SK-N-SH (cell line): Measurements from ENCODE around the gene PDZK1IP1. TPM values are rescaled to one million over a fixed set of nuclear protein-coding genes. Genes with fewer than 3 reads are reported as not detected.

Experiments used
- CTCF ChIA-PET: fragments of 300-600, 350-600 bp; formaldehyde crosslinking; extraction: SDS; loops from one replicate; lab custom pipeline; 2021; lab: Yijun Ruan, JAX
- POLR2A ChIA-PET: fragments of 350-600 bp; sonication (Branson Sonifier 250); formaldehyde crosslinking; extraction: SDS; loops from one replicate; lab custom pipeline; 2020; ENCODE audit warnings: antibody characterized with exemption, inconsistent platforms; lab: Yijun Ruan, JAX
- DNase-seq: peaks from one replicate; pipeline ENCODE4 v3.0.0; 2012
- H2AFZ ChIP-seq: fragments of 200-600 bp; sonication (generic); 2 replicates; pipeline ENCODE4 v1.8.1; 2016; ENCODE audit warnings: antibody characterized with exemption, mild to moderate bottlenecking, low read depth
- H3F3A ChIP-seq: fragments of 200-600 bp; sonication (generic); replicated peaks from 2 replicates; pipeline ENCODE3; 2016; ENCODE audit warnings: antibody characterized with exemption, mild to moderate bottlenecking; ENCODE audit not compliant: insufficient read depth
- H3K27ac ChIP-seq, 2 experiments: fragments of 200-500 bp in 1 of 2; fragments of 200-600 bp in 1 of 2; sonication (Bioruptor generic) in 1 of 2; sonication (generic), shearing (Covaris generic) in 1 of 2; 2 replicates each; pipeline versions ENCODE4 v1.5.1 to v1.6.1; 2014 to 2016; ENCODE audit warnings: low read depth in 2 of 2, inconsistent platforms in 1 of 2, low read length in 1 of 2, mild to moderate bottlenecking in 1 of 2, mixed read lengths in 1 of 2
- H3K27me3 ChIP-seq: fragments of 200-600 bp; sonication (generic), shearing (Covaris generic); 2 replicates; pipeline ENCODE4 v1.6.1; 2016; ENCODE audit warnings: mixed run types; ENCODE audit not compliant: insufficient read depth
- H3K36me3 ChIP-seq, 2 experiments: fragments of 200-500 bp in 1 of 2; fragments of 200-600 bp in 1 of 2; sonication (Bioruptor generic) in 1 of 2; sonication (generic) in 1 of 2; replicated peaks in 1 of 2; 2 replicates each; pipeline versions ENCODE3 to v1.5.1; 2014 to 2016; ENCODE audit warnings: low read length in 1 of 2, mild to moderate bottlenecking in 1 of 2; ENCODE audit not compliant: insufficient read depth in 2 of 2, control insufficient read depth in 1 of 2
- H3K4me1 ChIP-seq, 2 experiments: fragments of 200-500 bp in 1 of 2; fragments of 200-600 bp in 1 of 2; sonication (Bioruptor generic) in 1 of 2; sonication (generic), shearing (Covaris generic) in 1 of 2; 2 replicates each; pipeline versions ENCODE4 v1.5.1 to v1.6.1; 2014 to 2016; ENCODE audit warnings: low read depth in 1 of 2, low read length in 1 of 2, mixed run types in 1 of 2; ENCODE audit not compliant: insufficient read depth in 2 of 2, control insufficient read depth in 1 of 2
- H3K4me2 ChIP-seq: fragments of 200-600 bp; sonication (generic), shearing (Covaris generic); 2 replicates; pipeline ENCODE4 v1.6.1; 2017; ENCODE audit warnings: mixed run types
- H3K4me3 ChIP-seq, 2 experiments: fragments of 200-500 bp in 1 of 2; fragments of 200-600 bp in 1 of 2; sonication (Bioruptor generic) in 1 of 2; sonication (generic), shearing (Covaris generic) in 1 of 2; 2 replicates each; pipeline versions ENCODE4 v1.5.1 to v1.8.1; 2014 to 2016; ENCODE audit warnings: low read depth in 2 of 2, inconsistent platforms in 1 of 2, low read length in 1 of 2, mild to moderate bottlenecking in 1 of 2, mixed read lengths in 1 of 2, moderate library complexity in 1 of 2
- H3K79me2 ChIP-seq: fragments of 200-600 bp; sonication (generic); 2 replicates; pipeline ENCODE4 v1.8.1; 2017; ENCODE audit warnings: mild to moderate bottlenecking; ENCODE audit not compliant: insufficient read depth
- H3K9ac ChIP-seq: fragments of 200-600 bp; sonication (generic); 2 replicates; pipeline ENCODE4 v1.6.1; 2017; ENCODE audit warnings: mixed run types
- H3K9me2 ChIP-seq: fragments of 200-600 bp; sonication (generic); 2 replicates; pipeline ENCODE4 v1.6.1; 2017; ENCODE audit warnings: mixed run types
- H3K9me3 ChIP-seq: fragments of 200-600 bp; sonication (generic); 2 replicates; pipeline ENCODE4 v1.6.1; 2017; ENCODE audit warnings: mixed run types, mild to moderate bottlenecking, moderate library complexity
- H4K20me1 ChIP-seq: fragments of 200-600 bp; sonication (generic); 2 replicates; pipeline ENCODE4 v1.6.1; 2017; ENCODE audit warnings: mild to moderate bottlenecking, mixed run types; ENCODE audit not compliant: insufficient read depth
- ELF1 ChIP-seq: IDR thresholded peaks from 2 replicates; pipeline ENCODE4 v1.4.0; 2012
- EP300 ChIP-seq, 2 experiments: IDR thresholded peaks; 2 replicates each; pipeline versions ENCODE4 v1.4.0 to v1.6.1; 2012; ENCODE audit warnings: borderline replicate concordance in 1 of 2, low read depth in 1 of 2, low read length in 1 of 2
- FOSL2 ChIP-seq: IDR thresholded peaks from 2 replicates; pipeline ENCODE4 v1.4.0; 2012; ENCODE audit warnings: low read depth, mild to moderate bottlenecking, moderate library complexity, borderline replicate concordance
- FOXJ3 ChIP-seq: sonication (generic); formaldehyde crosslinking; IDR thresholded peaks from 2 replicates; pipeline ENCODE4 v1.5.1; 2020; ENCODE audit warnings: mild to moderate bottlenecking, missing genetic modification reagents
- MXI1 ChIP-seq: IDR thresholded peaks from 2 replicates; pipeline ENCODE4 v1.6.1; 2012; ENCODE audit warnings: mild to moderate bottlenecking, low read depth, low read length, improper control_type of control experiment
- NFIC ChIP-seq: IDR thresholded peaks from 2 replicates; pipeline ENCODE4 v1.4.0; 2012; ENCODE audit warnings: borderline replicate concordance
- NRF1 ChIP-seq: IDR thresholded peaks from 2 replicates; pipeline ENCODE4 v1.6.1; 2012; ENCODE audit warnings: low read depth, mild to moderate bottlenecking, low read length
- POLR2AphosphoS5 ChIP-seq: IDR thresholded peaks from 2 replicates; pipeline ENCODE4 v1.6.1; 2012; ENCODE audit warnings: low read depth, low read length
- RCOR1 ChIP-seq: fragments of 150-350 bp; IDR thresholded peaks from 2 replicates; pipeline ENCODE4 v1.6.1; 2017; ENCODE audit warnings: antibody characterized with exemption, low read length
- RXRA ChIP-seq: IDR thresholded peaks from 2 replicates; pipeline ENCODE4 v1.4.0; 2012; ENCODE audit warnings: low read depth, mild to moderate bottlenecking, borderline replicate concordance
- SIN3A ChIP-seq: IDR thresholded peaks from 2 replicates; pipeline ENCODE4 v1.6.1; 2012; ENCODE audit warnings: low read depth, mild to moderate bottlenecking, low read length, moderate library complexity, borderline replicate concordance
- TCF12 ChIP-seq: IDR thresholded peaks from 2 replicates; pipeline ENCODE4 v1.4.0; 2012
- TEAD4 ChIP-seq: IDR thresholded peaks from 2 replicates; pipeline ENCODE4 v1.4.0; 2012; ENCODE audit warnings: mild to moderate bottlenecking, borderline replicate concordance; ENCODE audit not compliant: insufficient read depth
- YY1 ChIP-seq: IDR thresholded peaks from 2 replicates; pipeline ENCODE4 v1.4.0; 2012; ENCODE audit warnings: low read depth, mild to moderate bottlenecking
- WGBS: methylation state at CpG from one replicate; pipeline ENCODE4 v1.1.6; 2017; ENCODE audit warnings: low lambda C conversion rate; 5-methylcytosine and 5-hydroxymethylcytosine counted together
- polyA plus RNA-seq, 3 experiments: library from polyadenylated mRNA; depleted of rRNA; stranded (reverse); fragments of >200 nt; gene quantifications; 2 replicates each; pipeline ENCODE4 v1.2.3, GENCODE V29; 2012
- TF ChIP-seq, protein P1 (sequence below): fragments of 200-600 bp; sonication (generic); IDR thresholded peaks from 2 replicates; pipeline ENCODE4 v1.6.1; 2017; ENCODE audit warnings: antibody characterized with exemption, mild to moderate bottlenecking, moderate library complexity
- TF ChIP-seq, protein P2 (sequence below): fragments of 150-350 bp; IDR thresholded peaks from 2 replicates; pipeline ENCODE4 v1.6.1; 2016; ENCODE audit warnings: mild to moderate bottlenecking, low read depth, low read length
- TF ChIP-seq, protein P3 (sequence below): fragments of 150-350 bp; IDR thresholded peaks from 2 replicates; pipeline ENCODE4 v1.6.1; 2017; ENCODE audit warnings: antibody characterized with exemption, low read length, low read depth, borderline replicate concordance
- TF ChIP-seq, protein P4 (sequence below): IDR thresholded peaks from 2 replicates; pipeline ENCODE4; 2012

Gene PDZK1IP1
- polyA plus RNA-seq, 1 of the 3 experiments (the other 2 are of a cell fraction) = not detected

DNA sequence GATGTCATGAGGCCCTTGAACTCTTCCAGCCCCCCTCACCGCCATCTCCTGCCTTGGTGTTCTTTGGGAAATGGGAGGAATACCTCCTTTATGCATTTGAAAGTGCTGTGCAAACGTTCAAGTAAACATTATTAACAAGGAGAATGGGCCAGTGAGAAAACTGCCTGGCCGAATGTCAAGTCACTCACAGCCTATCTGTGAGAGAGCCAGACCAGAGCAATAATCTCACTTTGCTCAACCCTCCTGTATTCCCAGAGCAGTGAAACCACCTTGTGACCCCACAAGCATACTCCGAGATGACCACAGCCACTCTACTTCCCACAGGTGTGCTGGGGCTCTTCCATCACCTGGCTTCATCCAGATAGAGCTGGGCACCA is 37.0 kb upstream of the PDZK1IP1 start (continued):
- TF ChIP-seq SIN3A (no peak), RCOR1 (no peak), RXRA (no peak), NFIC (no peak)
- TF ChIP-seq, all 33 proteins: peak for 0

DNA sequence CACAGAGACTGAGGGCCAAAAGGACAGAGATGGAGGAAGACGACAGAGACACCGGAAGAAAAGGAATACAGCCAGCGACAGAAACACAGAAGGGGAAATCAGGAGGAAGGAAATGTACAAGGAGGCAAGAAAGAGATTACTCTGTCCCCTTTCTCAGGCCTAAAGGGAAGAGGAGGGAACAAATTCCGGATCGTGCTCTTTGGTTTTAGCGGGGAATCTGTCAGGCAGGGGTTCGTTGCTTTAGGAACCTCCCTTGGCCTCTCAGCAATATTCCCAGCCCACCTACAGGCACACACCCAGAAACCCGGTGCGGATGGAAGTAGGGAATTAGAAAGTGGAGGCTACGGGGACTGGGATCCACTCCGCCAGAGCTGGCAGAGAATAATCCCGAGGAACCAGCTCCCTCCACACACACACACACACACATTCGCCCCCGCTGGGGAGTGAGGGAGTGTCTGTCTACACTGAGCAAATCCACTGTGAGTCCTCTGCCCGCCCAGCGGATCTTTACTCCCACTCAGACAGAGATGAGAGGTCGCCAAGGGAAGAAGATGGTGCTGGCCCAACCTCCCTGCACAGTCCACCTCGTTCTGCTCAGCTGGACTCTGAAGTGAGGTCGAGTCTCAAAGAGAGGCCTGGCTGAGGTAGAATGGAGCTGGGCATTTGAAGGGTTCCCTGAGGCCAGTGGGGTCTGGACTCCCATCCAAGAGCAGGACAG is 36.4 kb upstream of the PDZK1IP1 start:
- ChIA-PET POLR2A (no interaction called here), CTCF (interaction anchor here (1.0 to 3.3 kb wide), 3 partner anchors 33 to 51 kb away, joined by 3 to 10 read pairs (median 9); no protein-coding TSS in a partner anchor)
- H3F3A ChIP-seq = no peaks in the 10 kb centered on the region
- H3K4me2 ChIP-seq = no peak overlapping the region
- H3K79me2 ChIP-seq = no peaks in the 10 kb centered on the region
- no peak for DNase-seq
- peaks cover 0 to 4% of the 10 kb centered on the region in 2 experiments; a peak in 1 of 4 replicates for H3K4me1 ChIP-seq
- no peaks in the 10 kb centered on the region for H3K36me3 ChIP-seq
- TF ChIP-seq EP300 (IDR thresholded peaks at IDR 0.05; ENCODE audit: borderline replicate concordance in 1 of 2, low read depth in 1 of 2, low read length in 1 of 2) (no peak), FOXJ3 (CRISPR knock-in tag) (no peak), RXRA (no peak), ELF1 (no peak), RCOR1 (no peak), POLR2AphosphoS5 (no peak), NRF1 (no peak), FOSL2 (no peak), TEAD4 (no peak), TCF12 (no peak), YY1 (no peak), MXI1 (no peak)
- TF ChIP-seq, protein P1, sequence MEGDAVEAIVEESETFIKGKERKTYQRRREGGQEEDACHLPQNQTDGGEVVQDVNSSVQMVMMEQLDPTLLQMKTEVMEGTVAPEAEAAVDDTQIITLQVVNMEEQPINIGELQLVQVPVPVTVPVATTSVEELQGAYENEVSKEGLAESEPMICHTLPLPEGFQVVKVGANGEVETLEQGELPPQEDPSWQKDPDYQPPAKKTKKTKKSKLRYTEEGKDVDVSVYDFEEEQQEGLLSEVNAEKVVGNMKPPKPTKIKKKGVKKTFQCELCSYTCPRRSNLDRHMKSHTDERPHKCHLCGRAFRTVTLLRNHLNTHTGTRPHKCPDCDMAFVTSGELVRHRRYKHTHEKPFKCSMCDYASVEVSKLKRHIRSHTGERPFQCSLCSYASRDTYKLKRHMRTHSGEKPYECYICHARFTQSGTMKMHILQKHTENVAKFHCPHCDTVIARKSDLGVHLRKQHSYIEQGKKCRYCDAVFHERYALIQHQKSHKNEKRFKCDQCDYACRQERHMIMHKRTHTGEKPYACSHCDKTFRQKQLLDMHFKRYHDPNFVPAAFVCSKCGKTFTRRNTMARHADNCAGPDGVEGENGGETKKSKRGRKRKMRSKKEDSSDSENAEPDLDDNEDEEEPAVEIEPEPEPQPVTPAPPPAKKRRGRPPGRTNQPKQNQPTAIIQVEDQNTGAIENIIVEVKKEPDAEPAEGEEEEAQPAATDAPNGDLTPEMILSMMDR = no peak
- TF ChIP-seq, protein P2, sequence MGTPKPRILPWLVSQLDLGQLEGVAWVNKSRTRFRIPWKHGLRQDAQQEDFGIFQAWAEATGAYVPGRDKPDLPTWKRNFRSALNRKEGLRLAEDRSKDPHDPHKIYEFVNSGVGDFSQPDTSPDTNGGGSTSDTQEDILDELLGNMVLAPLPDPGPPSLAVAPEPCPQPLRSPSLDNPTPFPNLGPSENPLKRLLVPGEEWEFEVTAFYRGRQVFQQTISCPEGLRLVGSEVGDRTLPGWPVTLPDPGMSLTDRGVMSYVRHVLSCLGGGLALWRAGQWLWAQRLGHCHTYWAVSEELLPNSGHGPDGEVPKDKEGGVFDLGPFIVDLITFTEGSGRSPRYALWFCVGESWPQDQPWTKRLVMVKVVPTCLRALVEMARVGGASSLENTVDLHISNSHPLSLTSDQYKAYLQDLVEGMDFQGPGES = no peak
- TF ChIP-seq, protein P3, sequence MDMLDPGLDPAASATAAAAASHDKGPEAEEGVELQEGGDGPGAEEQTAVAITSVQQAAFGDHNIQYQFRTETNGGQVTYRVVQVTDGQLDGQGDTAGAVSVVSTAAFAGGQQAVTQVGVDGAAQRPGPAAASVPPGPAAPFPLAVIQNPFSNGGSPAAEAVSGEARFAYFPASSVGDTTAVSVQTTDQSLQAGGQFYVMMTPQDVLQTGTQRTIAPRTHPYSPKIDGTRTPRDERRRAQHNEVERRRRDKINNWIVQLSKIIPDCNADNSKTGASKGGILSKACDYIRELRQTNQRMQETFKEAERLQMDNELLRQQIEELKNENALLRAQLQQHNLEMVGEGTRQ = no peak
- TF ChIP-seq, protein P4, sequence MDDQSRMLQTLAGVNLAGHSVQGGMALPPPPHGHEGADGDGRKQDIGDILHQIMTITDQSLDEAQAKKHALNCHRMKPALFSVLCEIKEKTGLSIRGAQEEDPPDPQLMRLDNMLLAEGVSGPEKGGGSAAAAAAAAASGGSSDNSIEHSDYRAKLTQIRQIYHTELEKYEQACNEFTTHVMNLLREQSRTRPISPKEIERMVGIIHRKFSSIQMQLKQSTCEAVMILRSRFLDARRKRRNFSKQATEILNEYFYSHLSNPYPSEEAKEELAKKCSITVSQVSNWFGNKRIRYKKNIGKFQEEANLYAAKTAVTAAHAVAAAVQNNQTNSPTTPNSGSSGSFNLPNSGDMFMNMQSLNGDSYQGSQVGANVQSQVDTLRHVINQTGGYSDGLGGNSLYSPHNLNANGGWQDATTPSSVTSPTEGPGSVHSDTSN = no peak
- no peaks in the 10 kb centered on the region for H3K9me3 ChIP-seq
- H3K27me3 ChIP-seq = peaks cover 100% of the 10 kb centered on the region
- 39% methylated on average over 14 of the region's 19 CpGs for WGBS
- H3K9me2 ChIP-seq = no peaks in the 10 kb centered on the region
- H3K27ac ChIP-seq = no peak overlapping the region
- 0 out of 2 replicates have a peak, but pooled peaks cover 5% of the 10 kb centered on the region for H4K20me1 ChIP-seq
- H2AFZ ChIP-seq = no peak overlapping the region
- no peak overlapping the region for H3K9ac ChIP-seq
- no peak overlapping the region for H3K4me3 ChIP-seq
